Uterus (tissue), 2 donors: ENCODE results near the gene RIPPLY3.

Source experiments
- POLR2A ChIP-seq, 2 donors: fragments of 450-650 bp; IDR thresholded peaks; one replicate each; pipeline ENCODE4 v1.6.1; 2016; ENCODE audit warnings: antibody characterized with exemption in 2 of 2, mild to moderate bottlenecking in 1 of 2, moderate library complexity in 1 of 2
- TF ChIP-seq, protein P1 (sequence below), 4 experiments: fragments of 200-600 bp in 2 of 4; fragments of 450-650 bp in 2 of 4; sonication (generic) in 2 of 4; IDR thresholded peaks; one replicate each; pipeline ENCODE4 v1.5.1; 2016 to 2019; ENCODE audit warnings: antibody characterized with exemption in 4 of 4, mild to moderate bottlenecking in 2 of 4, moderate library complexity in 1 of 4

DNA sequence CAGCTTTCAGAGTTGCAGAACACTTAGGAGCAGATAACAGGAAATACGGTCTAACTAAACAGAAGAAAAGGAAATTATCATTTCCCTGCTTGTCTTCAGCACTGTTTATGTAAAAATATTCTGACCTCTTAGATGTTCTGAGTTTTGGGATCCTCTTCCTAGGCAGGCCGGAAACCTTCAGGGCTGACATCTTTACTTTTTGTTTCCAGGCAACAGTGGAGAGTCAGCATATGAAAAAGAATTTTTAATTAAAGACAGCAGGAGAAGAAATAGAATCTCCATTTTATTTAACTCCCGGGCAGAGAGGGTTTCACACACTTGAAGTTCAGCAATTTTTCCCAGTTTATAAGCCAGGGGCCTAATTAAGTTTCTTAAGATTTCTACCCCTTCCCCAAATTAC, 5.1 kb upstream of the RIPPLY3 start:
- TF ChIP-seq, protein P1, sequence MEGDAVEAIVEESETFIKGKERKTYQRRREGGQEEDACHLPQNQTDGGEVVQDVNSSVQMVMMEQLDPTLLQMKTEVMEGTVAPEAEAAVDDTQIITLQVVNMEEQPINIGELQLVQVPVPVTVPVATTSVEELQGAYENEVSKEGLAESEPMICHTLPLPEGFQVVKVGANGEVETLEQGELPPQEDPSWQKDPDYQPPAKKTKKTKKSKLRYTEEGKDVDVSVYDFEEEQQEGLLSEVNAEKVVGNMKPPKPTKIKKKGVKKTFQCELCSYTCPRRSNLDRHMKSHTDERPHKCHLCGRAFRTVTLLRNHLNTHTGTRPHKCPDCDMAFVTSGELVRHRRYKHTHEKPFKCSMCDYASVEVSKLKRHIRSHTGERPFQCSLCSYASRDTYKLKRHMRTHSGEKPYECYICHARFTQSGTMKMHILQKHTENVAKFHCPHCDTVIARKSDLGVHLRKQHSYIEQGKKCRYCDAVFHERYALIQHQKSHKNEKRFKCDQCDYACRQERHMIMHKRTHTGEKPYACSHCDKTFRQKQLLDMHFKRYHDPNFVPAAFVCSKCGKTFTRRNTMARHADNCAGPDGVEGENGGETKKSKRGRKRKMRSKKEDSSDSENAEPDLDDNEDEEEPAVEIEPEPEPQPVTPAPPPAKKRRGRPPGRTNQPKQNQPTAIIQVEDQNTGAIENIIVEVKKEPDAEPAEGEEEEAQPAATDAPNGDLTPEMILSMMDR (IDR thresholded peaks at IDR 0.05) = no peak
- TF ChIP-seq POLR2A (IDR thresholded peaks at IDR 0.05) = no peak
